Body of pancreas (tissue), 4 donors: ENCODE data around the gene CLP1. TPM values are rescaled to one million over a fixed set of nuclear protein-coding genes. Genes with fewer than 3 reads are reported as not detected.

ENCODE experiments used
- ATAC-seq: fragments of 150-250 bp; one replicate; pipeline ENCODE4 v1.9.1; 2016
- DNase-seq, 4 donors: peaks; one replicate each; pipeline ENCODE4 v3.0.0-alpha.2; 2019
- H3K27ac ChIP-seq, 4 donors: fragments of 200-600 bp; sonication (generic); 1 replicate in 3 of 4; 2 replicates in 1 of 4; pipeline versions ENCODE4 v1.5.1 to v1.6.1; 2016 to 2019; ENCODE audit warnings: mild to moderate bottlenecking in 1 of 4, mixed read lengths in 1 of 4, moderate library complexity in 1 of 4
- H3K27me3 ChIP-seq, 2 donors: fragments of 200-600 bp; sonication (generic); one replicate each; pipeline ENCODE4 v1.6.0; 2016; ENCODE audit warnings: mild to moderate bottlenecking in 1 of 2
- H3K36me3 ChIP-seq, 2 donors: fragments of 200-600 bp; sonication (generic); replicated peaks in 1 of 2; 2 replicates each; pipeline ENCODE4 v1.5.1; 2016; ENCODE audit warnings: low read depth in 2 of 2; ENCODE audit not compliant: insufficient read depth in 1 of 2
- H3K4me1 ChIP-seq: fragments of 200-600 bp; sonication (generic); one replicate; pipeline ENCODE4 v1.6.0; 2016
- H3K4me3 ChIP-seq, 2 donors: fragments of 200-600 bp; sonication (generic); 1 replicate in 1 of 2; 2 replicates in 1 of 2; pipeline ENCODE4 v1.5.1; 2016 to 2019
- H3K9me3 ChIP-seq, 3 donors: fragments of 200-600 bp; sonication (generic); 1 replicate in 2 of 3; 2 replicates in 1 of 3; pipeline ENCODE4 v1.5.1; 2016
- POLR2A ChIP-seq, 3 donors: fragments of 450-650 bp; IDR thresholded peaks; one replicate each; pipeline ENCODE4 v1.6.1; 2016; ENCODE audit warnings: antibody characterized with exemption in 3 of 3, mild to moderate bottlenecking in 2 of 3
- WGBS, 2 donors: methylation state at CpG; one replicate each; pipeline ENCODE4 v1.1.5; 2017; 5-methylcytosine and 5-hydroxymethylcytosine counted together
- intact Hi-C: fragments of 100-400 bp; cut with DNase I; formaldehyde crosslinking; loops from one replicate; pipeline ENCODE4 v1.15.1; 2023
- total RNA-seq, 2 donors: library from RNA; depleted of rRNA; stranded (reverse); fragments of >200 nt; gene quantifications; one replicate each; pipeline ENCODE4 v1.1.0, GENCODE V29; 2016
- TF ChIP-seq, protein P1 (sequence below), 7 experiments: fragments of 450-650 bp in 4 of 7; fragments of 200-600 bp in 3 of 7; sonication (generic) in 3 of 7; IDR thresholded peaks; one replicate each; pipeline ENCODE4 v1.5.1; 2016 to 2019; ENCODE audit warnings: antibody characterized with exemption in 7 of 7

Gene CLP1
- total RNA-seq, 2 donors from 2014 or later: 3.3 to 7.3 TPM

- WGBS, 2 donors: 4 to 8% methylated on average over 4 to 23 of the region's 23 CpGs
- peaks cover 26% of the 10 kb centered on the region for H3K4me1 ChIP-seq
- no peak for ATAC-seq
- no peak for TF ChIP-seq POLR2A (IDR thresholded peaks at IDR 0.05)
- TF ChIP-seq, protein P1, sequence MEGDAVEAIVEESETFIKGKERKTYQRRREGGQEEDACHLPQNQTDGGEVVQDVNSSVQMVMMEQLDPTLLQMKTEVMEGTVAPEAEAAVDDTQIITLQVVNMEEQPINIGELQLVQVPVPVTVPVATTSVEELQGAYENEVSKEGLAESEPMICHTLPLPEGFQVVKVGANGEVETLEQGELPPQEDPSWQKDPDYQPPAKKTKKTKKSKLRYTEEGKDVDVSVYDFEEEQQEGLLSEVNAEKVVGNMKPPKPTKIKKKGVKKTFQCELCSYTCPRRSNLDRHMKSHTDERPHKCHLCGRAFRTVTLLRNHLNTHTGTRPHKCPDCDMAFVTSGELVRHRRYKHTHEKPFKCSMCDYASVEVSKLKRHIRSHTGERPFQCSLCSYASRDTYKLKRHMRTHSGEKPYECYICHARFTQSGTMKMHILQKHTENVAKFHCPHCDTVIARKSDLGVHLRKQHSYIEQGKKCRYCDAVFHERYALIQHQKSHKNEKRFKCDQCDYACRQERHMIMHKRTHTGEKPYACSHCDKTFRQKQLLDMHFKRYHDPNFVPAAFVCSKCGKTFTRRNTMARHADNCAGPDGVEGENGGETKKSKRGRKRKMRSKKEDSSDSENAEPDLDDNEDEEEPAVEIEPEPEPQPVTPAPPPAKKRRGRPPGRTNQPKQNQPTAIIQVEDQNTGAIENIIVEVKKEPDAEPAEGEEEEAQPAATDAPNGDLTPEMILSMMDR (IDR thresholded peaks at IDR 0.05): no peak
- no peak overlapping the region for H3K4me3 ChIP-seq
- H3K27ac ChIP-seq: no peak overlapping the region
- no peaks in the 10 kb centered on the region for H3K9me3 ChIP-seq
- no peaks in the 10 kb centered on the region for H3K36me3 ChIP-seq
- intact Hi-C loops: loop anchor here (10.0 kb wide), 2 partner anchors 182 to 292 kb away; partner anchors contain the start of gene RTN4RL2
- H3K27me3 ChIP-seq: peaks cover 2 to 26% of the 10 kb centered on the region in 2 donors
- no peak for DNase-seq
Measured at GRCh38 chr11:57646799-57647303, 10.7 kb upstream of the CLP1 start.

GRCh38 chr11:57647372-57647771 lies 10.2 kb upstream of the CLP1 start:
- H3K9me3 ChIP-seq: no peaks in the 10 kb centered on the region
- H3K27me3 ChIP-seq: peaks cover 2 to 26% of the 10 kb centered on the region in 2 donors
- TF ChIP-seq, protein P1 (IDR thresholded peaks at IDR 0.05): no peak
- TF ChIP-seq POLR2A (IDR thresholded peaks at IDR 0.05): no peak
- no peak overlapping the region for H3K4me3 ChIP-seq
- 5 to 6% methylated on average over 8 to 10 of the region's 10 CpGs for WGBS, 2 donors
- no peak overlapping the region for H3K27ac ChIP-seq
- intact Hi-C loops: loop anchor here (10.0 kb wide), 2 partner anchors 183 to 293 kb away; partner anchors contain the start of gene RTN4RL2
- ATAC-seq: no peak
- H3K4me1 ChIP-seq: peaks cover 26% of the 10 kb centered on the region
- no peak for DNase-seq
- no peaks in the 10 kb centered on the region for H3K36me3 ChIP-seq

DNA sequence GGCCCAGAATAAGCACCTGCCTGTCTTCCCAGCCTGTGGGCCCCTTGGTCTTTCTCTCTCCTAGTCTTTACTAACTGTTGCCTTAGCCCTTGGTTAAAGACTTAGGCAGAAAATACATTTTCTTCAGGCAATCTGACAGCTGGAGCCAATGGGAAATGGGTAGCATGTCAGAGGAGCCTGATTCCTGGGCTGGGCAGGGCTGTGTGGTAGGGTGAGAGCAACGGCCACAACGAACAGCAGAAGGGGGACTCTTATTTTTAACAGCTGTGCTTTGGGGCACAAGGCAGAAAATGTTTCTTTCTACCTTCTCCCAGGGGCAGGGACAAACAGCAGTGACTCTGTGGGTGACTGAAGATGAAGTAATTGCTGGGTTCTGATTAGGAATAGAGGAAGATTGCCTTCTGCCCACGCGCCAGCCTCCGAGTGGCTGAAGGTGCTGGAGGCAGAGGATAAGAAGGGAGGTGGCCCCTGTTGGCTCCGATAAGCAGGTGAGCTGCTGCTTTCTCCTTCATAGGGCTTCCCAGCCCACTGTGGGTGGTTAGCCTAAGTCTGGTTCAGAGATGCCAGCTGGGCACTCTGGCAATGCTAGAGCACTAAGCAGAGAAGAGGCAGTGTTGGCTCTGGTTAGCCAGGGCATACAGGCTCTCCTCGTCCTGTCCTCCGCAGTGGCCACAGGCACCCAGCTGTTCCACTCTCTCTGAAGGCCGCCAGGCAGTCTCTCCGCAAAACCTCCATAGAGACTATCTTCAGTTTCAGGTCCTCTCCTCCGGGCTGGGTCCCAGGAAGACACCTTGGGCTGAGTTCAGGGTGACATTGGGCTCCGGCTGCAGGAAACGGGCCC lies 9.4 kb upstream of the CLP1 start:
- intact Hi-C loops: loop anchor here (10.0 kb wide), 2 partner anchors 183 to 293 kb away; partner anchors contain the start of gene RTN4RL2
- TF ChIP-seq POLR2A (IDR thresholded peaks at IDR 0.05): no peak
- TF ChIP-seq, protein P1 (IDR thresholded peaks at IDR 0.05): no peak
- Histone ChIP-seq H3K27me3 (peaks cover 2 to 26% of the 10 kb centered on the region in 2 donors), H3K4me1 (peaks cover 26% of the 10 kb centered on the region), H3K36me3 (no peaks in the 10 kb centered on the region), H3K4me3 (no peak overlapping the region), H3K9me3 (no peaks in the 10 kb centered on the region), H3K27ac (no peak overlapping the region)
- WGBS, 2 donors: 6 to 17% methylated on average over 8 to 13 of the region's 13 CpGs
- ATAC-seq: no peak
- DNase-seq: no peak

DNA sequence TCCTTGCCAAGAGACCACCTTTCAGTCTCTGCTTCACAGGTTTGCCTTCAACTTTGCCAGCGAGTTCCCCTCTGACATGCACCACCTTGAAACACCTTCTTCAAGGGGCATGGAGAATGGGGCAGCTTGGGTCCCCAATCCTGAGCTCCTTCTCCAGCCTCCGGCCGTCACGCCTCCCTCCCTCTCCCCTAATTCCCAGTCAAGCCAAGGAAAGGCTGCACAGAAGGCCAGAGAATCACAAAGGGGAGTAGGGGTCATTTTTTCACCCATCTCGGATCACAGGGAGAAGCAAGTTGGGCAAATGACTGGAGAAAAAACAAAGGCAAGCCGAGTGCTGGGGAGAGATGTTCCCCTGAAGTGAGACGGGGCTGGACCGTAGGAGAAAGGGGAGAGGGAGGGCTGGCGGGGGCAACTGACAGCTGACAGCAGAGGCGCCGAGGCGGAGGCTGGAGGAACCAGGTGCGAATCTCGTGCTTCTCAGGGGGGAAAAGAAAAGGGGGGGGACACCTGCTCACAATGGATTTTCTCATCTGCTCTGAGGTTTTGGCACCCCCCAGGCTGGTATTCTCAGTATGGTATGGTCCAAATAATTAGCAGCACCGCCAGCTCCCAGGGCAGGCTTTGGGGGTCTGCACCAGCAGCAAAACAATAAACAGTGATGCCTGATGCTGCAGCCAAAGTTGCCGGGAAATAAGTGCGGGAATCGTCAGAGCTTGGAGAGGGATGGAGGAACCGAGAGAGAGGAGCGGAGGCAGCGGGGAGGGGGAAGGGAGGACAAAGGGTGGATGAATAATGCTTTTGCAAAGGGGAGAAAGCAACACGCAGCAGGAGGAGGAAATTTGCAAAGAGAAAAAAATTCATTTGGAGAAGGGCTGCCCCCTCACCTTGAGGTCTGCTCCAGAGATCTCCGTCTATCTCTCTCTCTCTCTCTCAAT lies 8.5 kb upstream of the CLP1 start:
- no peaks in the 10 kb centered on the region for H3K9me3 ChIP-seq
- H3K27ac ChIP-seq: no peak overlapping the region
- peaks cover 26% of the 10 kb centered on the region for H3K4me1 ChIP-seq
- intact Hi-C loops: loop anchor here (10.0 kb wide), 2 partner anchors 184 to 294 kb away; partner anchors contain the start of gene RTN4RL2
- DNase-seq (no peak), ATAC-seq (no peak)
- 8 to 9% methylated on average over 23 of the region's 23 CpGs for WGBS, 2 donors
- TF ChIP-seq POLR2A (IDR thresholded peaks at IDR 0.05): no peak
- TF ChIP-seq, protein P1 (IDR thresholded peaks at IDR 0.05): no peak
- H3K36me3 ChIP-seq: no peaks in the 10 kb centered on the region
- peaks cover 2 to 26% of the 10 kb centered on the region in 2 donors for H3K27me3 ChIP-seq
- no peak overlapping the region for H3K4me3 ChIP-seq
